Ovary (tissue), 9 donors: ENCODE measurements around the gene SBK2. TPM values are rescaled to one million over a fixed set of nuclear protein-coding genes. Genes with fewer than 3 reads are reported as not detected.
A peak's percentile ranks its signal among the peaks of the same experiment; 100 is the strongest.

Source experiments
- DNase-seq, 5 donors: peaks; one replicate each; pipeline ENCODE4 v3.0.0-alpha.2; 2019 to 2020
- H3K27ac ChIP-seq, 2 donors: fragments of 200-600 bp; one replicate each; pipeline versions ENCODE4 v1.5.1 to v1.8.0; 2019 to 2022
- H3K27me3 ChIP-seq: fragments of 200-600 bp; one replicate; pipeline ENCODE4 v1.8.0; 2022
- H3K36me3 ChIP-seq: fragments of 200-600 bp; sonication (generic); one replicate; pipeline ENCODE4 v1.5.1; 2019
- H3K4me1 ChIP-seq: one replicate; pipeline ENCODE4 v1.8.1; 2013; ENCODE audit warnings: mild to moderate bottlenecking, moderate library complexity; ENCODE audit not compliant: insufficient read depth
- H3K4me3 ChIP-seq: fragments of 200-600 bp; sonication (generic); one replicate; pipeline ENCODE4 v1.5.1; 2017
- H3K9me3 ChIP-seq, 2 donors: fragments of 200-600 bp in 1 of 2; sonication (generic) in 1 of 2; one replicate each; pipeline versions ENCODE4 v1.5.1 to v1.8.1; 2013 to 2019; ENCODE audit warnings: mild to moderate bottlenecking in 1 of 2, moderate library complexity in 1 of 2
- EP300 ChIP-seq: sonication (generic); formaldehyde crosslinking; IDR thresholded peaks from one replicate; pipeline ENCODE4 v1.6.1; 2017; ENCODE audit warnings: antibody characterized with exemption
- POLR2A ChIP-seq: fragments of 450-650 bp; IDR thresholded peaks from one replicate; pipeline ENCODE4 v1.6.1; 2017; ENCODE audit warnings: antibody characterized with exemption, mild to moderate bottlenecking, moderate library complexity
- WGBS, 3 donors: extraction: QIAGEN DNeasy Blood & Tissue Kit in 1 of 3; methylation state at CpG; one replicate each; pipeline versions ENCODE4 v1.1.5 to v1.1.7; 2013 to 2017; 5-methylcytosine and 5-hydroxymethylcytosine counted together
- intact Hi-C, 4 donors: fragments of 100-400 bp; cut with DNase I; formaldehyde crosslinking; loops; one replicate each; pipeline versions ENCODE4 v1.11.0 to v1.15.1; 2022 to 2023
- polyA plus RNA-seq, 2 donors: library from polyadenylated mRNA; stranded (reverse); fragments of 200-250 nt in 1 of 2; fragments of 350-450 nt in 1 of 2; fragmentation: Illumina TruSeq in 1 of 2; extraction: RNeasy Lipid Tissue Mini Kit (QIAGEN cat#74804) in 1 of 2; gene quantifications; one replicate each; pipeline ENCODE4 v1.2.3, GENCODE V29; 2013 to 2014
- total RNA-seq, 7 donors: library from RNA; depleted of rRNA in 2 of 7; stranded (reverse); fragments of >200 nt in 2 of 7; fragmentation: NEBNext Ultra II Directional in 3 of 7; extraction: Animal tissue kit (Norgen Biotek cat#: 25700) in 3 of 7; gene quantifications; one replicate each; pipeline versions ENCODE4 v1.1.0 to v1.2.4, GENCODE V29; 2016 to 2023
- TF ChIP-seq, protein P1 (sequence below), 3 donors: fragments of 450-650 bp in 2 of 3; fragments of 200-600 bp in 1 of 3; IDR thresholded peaks; one replicate each; pipeline versions ENCODE4 v1.5.1 to v1.8.0; 2016 to 2022; ENCODE audit warnings: antibody characterized with exemption in 3 of 3, mild to moderate bottlenecking in 1 of 3
- donor health status: DM: no; HTN: no; CAD: no; lungs with moderate emphysema.
- donor health status: DM: no; HTN: no; CAD: no.
- donor health status: Bipolar disorder and iron deficiency.
- donor health status: DM: yes; HTN: yes; CAD: no.
- donor health status: DM: no; HTN: no; CAD: no.
- donor health status: DM: yes; HTN: yes; CAD: no.

The SBK2 gene
- total and polyA plus RNA-seq, 9 donors: 0.20 to 1.0 TPM; not detected in 7

- H3K27ac ChIP-seq: no peak overlapping the region
- no peak for DNase-seq
- H3K36me3 ChIP-seq: no peaks in the 10 kb centered on the region
- no peak overlapping the region for H3K4me3 ChIP-seq
- H3K27me3 ChIP-seq: no peaks in the 10 kb centered on the region
- TF ChIP-seq EP300: no peak
- TF ChIP-seq, protein P1, sequence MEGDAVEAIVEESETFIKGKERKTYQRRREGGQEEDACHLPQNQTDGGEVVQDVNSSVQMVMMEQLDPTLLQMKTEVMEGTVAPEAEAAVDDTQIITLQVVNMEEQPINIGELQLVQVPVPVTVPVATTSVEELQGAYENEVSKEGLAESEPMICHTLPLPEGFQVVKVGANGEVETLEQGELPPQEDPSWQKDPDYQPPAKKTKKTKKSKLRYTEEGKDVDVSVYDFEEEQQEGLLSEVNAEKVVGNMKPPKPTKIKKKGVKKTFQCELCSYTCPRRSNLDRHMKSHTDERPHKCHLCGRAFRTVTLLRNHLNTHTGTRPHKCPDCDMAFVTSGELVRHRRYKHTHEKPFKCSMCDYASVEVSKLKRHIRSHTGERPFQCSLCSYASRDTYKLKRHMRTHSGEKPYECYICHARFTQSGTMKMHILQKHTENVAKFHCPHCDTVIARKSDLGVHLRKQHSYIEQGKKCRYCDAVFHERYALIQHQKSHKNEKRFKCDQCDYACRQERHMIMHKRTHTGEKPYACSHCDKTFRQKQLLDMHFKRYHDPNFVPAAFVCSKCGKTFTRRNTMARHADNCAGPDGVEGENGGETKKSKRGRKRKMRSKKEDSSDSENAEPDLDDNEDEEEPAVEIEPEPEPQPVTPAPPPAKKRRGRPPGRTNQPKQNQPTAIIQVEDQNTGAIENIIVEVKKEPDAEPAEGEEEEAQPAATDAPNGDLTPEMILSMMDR (IDR thresholded peaks at IDR 0.05): no peak
- TF ChIP-seq POLR2A: no peak
- no peaks in the 10 kb centered on the region for H3K9me3 ChIP-seq
- WGBS, 3 donors: 72 to 74% (median 74%) methylated on average over 10 of the region's 10 CpGs
- intact Hi-C loops: loop anchor here (5.0 to 10.0 kb wide), 6 partner anchors 41 to 363 kb away; partner anchors contain the start of genes TNNT1 (in 2 of the 4), BRSK1 (in 1 of the 4), HSPBP1 (in 1 of the 4) and RPL28 (in 1 of the 4)
- no peaks in the 10 kb centered on the region for H3K4me1 ChIP-seq
These were observed 28.8 kb downstream of the SBK2 start for GRCh38 chr19:55508120-55508519.

- DNase-seq: no peak
- H3K27ac ChIP-seq: no peak overlapping the region
- H3K36me3 ChIP-seq: no peaks in the 10 kb centered on the region
- H3K27me3 ChIP-seq: no peaks in the 10 kb centered on the region
- TF ChIP-seq EP300 (no peak), POLR2A (no peak)
- TF ChIP-seq, protein P1 (IDR thresholded peaks at IDR 0.05): no peak
- no peaks in the 10 kb centered on the region for H3K4me1 ChIP-seq
- H3K4me3 ChIP-seq: no peak overlapping the region
- intact Hi-C loops: loop anchor here (5.0 to 10.0 kb wide), 7 partner anchors 38 to 360 kb away; partner anchors contain the start of genes TNNT1 (in 2 of the 4), BRSK1 (in 1 of the 4), C19orf85 (in 1 of the 4) and HSPBP1 (in 1 of the 4)
- no peaks in the 10 kb centered on the region for H3K9me3 ChIP-seq
- 88 to 91% (median 90%) methylated on average over 11 of the region's 11 CpGs for WGBS, 3 donors
These were observed 32.0 kb downstream of the SBK2 start for GRCh38 chr19:55504981-55505380.

DNA sequence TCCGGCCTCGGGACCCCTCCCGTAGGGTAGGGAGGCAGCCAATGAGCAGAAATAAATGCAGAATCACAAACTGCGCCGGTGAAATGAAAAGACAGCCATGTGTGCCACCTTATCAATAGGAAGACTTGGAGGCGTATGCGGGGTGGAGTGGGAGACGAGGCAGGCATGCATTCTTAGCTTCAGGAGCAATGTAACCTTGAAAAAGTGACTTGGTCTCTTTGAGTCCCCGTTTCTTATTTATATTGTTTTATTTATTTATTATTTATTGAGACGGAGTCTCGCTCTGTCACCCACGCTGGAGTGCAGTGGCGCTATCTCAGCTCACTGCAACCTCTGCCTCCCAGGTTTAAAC lies 32.7 kb downstream of the SBK2 start:
- DNase-seq: no peak
- H3K4me3 ChIP-seq: peak overlapping the region; percentile 17
- no peak overlapping the region for H3K27ac ChIP-seq

GRCh38 chr19:55503502-55504251 lies 33.3 kb downstream of the SBK2 start:
- H3K36me3 ChIP-seq: no peaks in the 10 kb centered on the region
- DNase-seq: peak; percentile 89 to 94 (median 91)
- TF ChIP-seq POLR2A (peak; percentile 15), EP300 (no peak)
- TF ChIP-seq, protein P1 (IDR thresholded peaks at IDR 0.05): peak; percentile 88 to 96 (median 94)
- H3K27me3 ChIP-seq: no peaks in the 10 kb centered on the region
- H3K4me3 ChIP-seq: peak overlapping the region; percentile 17
- 17 to 18% (median 18%) methylated on average over 64 of the region's 64 CpGs for WGBS, 3 donors
- no peaks in the 10 kb centered on the region for H3K4me1 ChIP-seq
- no peaks in the 10 kb centered on the region for H3K9me3 ChIP-seq
- no peak overlapping the region for H3K27ac ChIP-seq
- intact Hi-C loops: loop anchor here (5.0 to 10.0 kb wide), 7 partner anchors 36 to 359 kb away; partner anchors contain the start of genes TNNT1 (in 2 of the 4), BRSK1 (in 1 of the 4), C19orf85 (in 1 of the 4) and HSPBP1 (in 1 of the 4)

More for the DNA sequence above, 32.7 kb downstream of the SBK2 start:
- no peaks in the 10 kb centered on the region for H3K27me3 ChIP-seq
- no peaks in the 10 kb centered on the region for H3K4me1 ChIP-seq
- H3K36me3 ChIP-seq: no peaks in the 10 kb centered on the region
- intact Hi-C loops: loop anchor here (5.0 to 10.0 kb wide), 7 partner anchors 37 to 359 kb away; partner anchors contain the start of genes TNNT1 (in 2 of the 4), BRSK1 (in 1 of the 4), C19orf85 (in 1 of the 4) and HSPBP1 (in 1 of the 4)
- 42 to 47% (median 46%) methylated on average over 13 of the region's 13 CpGs for WGBS, 3 donors
- H3K9me3 ChIP-seq: no peaks in the 10 kb centered on the region
- no peak for TF ChIP-seq EP300
- TF ChIP-seq, protein P1 (IDR thresholded peaks at IDR 0.05): no peak
- TF ChIP-seq POLR2A: no peak
